Hepatocyte (in vitro differentiated cells): ENCODE results near the gene ACO2.

ENCODE experiments used
- CTCF ChIP-seq: fragments of 200-600 bp; sonication (generic); IDR thresholded peaks from 2 replicates; pipeline ENCODE4 v1.5.1; 2016; ENCODE audit warnings: antibody characterized with exemption, mild to moderate bottlenecking; ENCODE audit not compliant: poor library complexity
- EZH2 ChIP-seq: fragments of 200-600 bp; sonication (generic); IDR thresholded peaks from 2 replicates; pipeline ENCODE4 v1.6.1; 2016; ENCODE audit warnings: antibody characterized with exemption, mild to moderate bottlenecking, borderline replicate concordance
- EZH2phosphoT487 ChIP-seq: fragments of 200-600 bp; sonication (generic); IDR thresholded peaks from one replicate; pipeline ENCODE4 v1.6.1; 2018; ENCODE audit warnings: antibody characterized with exemption, mild to moderate bottlenecking, low read depth, moderate library complexity; ENCODE audit not compliant: unreplicated experiment, severe bottlenecking

GRCh38 chr22:41538583-41538982 is 69.7 kb downstream of the ACO2 start:
- TF ChIP-seq CTCF (no peak), EZH2 (no peak), EZH2phosphoT487 (no peak)
